ENCODE data around the gene RPS6KA4. TPM values are rescaled to one million over a fixed set of nuclear protein-coding genes. Genes with fewer than 3 reads are reported as not detected.

Gene RPS6KA4
- total RNA-seq, 5 donors from 2014 or later (not counting 1 experiment from before 2014, with no cell fraction given): 16.5 to 48.7 (median 43.7) TPM

- peaks cover 4% of the 10 kb centered on the region for H3K36me3 Mint-ChIP-seq
- Histone ChIP-seq H3K27ac (ENCODE audit: low read length) (no peak overlapping the region), H3K9me3 (no peaks in the 10 kb centered on the region), H3K4me3 (ENCODE audit: control insufficient read depth in 1 of 2, extremely low read depth in 1 of 2, low read length in 1 of 2) (no peak overlapping the region), H3K4me1 (ENCODE audit: control insufficient read depth in 1 of 2, extremely low read depth in 1 of 2, insufficient read depth in 2 of 2, low read length in 2 of 2) (peaks cover 14 to 47% of the 10 kb centered on the region in 2 experiments), H3K36me3 (ENCODE audit: control insufficient read depth in 2 of 2, extremely low read depth in 1 of 2, insufficient read depth in 1 of 2, low read length in 1 of 2) (peaks cover 6 to 38% of the 10 kb centered on the region in 2 donors), H3K27me3 (replicated peaks in 1 of 2; ENCODE audit: control insufficient read depth in 2 of 2, extremely low read depth in 1 of 2, insufficient read depth in 2 of 2, low read length in 1 of 2) (no peaks in the 10 kb centered on the region)
- no peaks in the 10 kb centered on the region for H3K27me3 Mint-ChIP-seq
- no peaks in the 10 kb centered on the region for H3K9me3 Mint-ChIP-seq
- 97% methylated on average over 15 of the region's 25 CpGs for whole genome bisulfite sequencing (ENCODE audit: insufficient coverage)
- peaks cover 24 to 35% (median 29%) of the 10 kb centered on the region in 3 donors for H3K4me1 Mint-ChIP-seq
- H3K4me3 Mint-ChIP-seq: peak overlapping the region in 2 of 3 donors; percentile 52 to 59
- ChIA-PET POLR2A (no interaction called here), CTCF (interaction anchor here (0.6 to 0.9 kb wide), 5 partner anchors 14 to 1935 kb away, joined by 3 to 13 read pairs (median 3); no protein-coding TSS in a partner anchor)
- peak overlapping the region; percentile 63 to 84 for H3K27ac Mint-ChIP-seq
- ATAC-seq (replicated peaks in 1 of 4) (no peak), DNase-seq (peak in 2 of 35 experiments; percentile 27 to 34)
Observed at GRCh38 chr11:64356498-64357411, 2.2 kb upstream of the RPS6KA4 start.

DNA sequence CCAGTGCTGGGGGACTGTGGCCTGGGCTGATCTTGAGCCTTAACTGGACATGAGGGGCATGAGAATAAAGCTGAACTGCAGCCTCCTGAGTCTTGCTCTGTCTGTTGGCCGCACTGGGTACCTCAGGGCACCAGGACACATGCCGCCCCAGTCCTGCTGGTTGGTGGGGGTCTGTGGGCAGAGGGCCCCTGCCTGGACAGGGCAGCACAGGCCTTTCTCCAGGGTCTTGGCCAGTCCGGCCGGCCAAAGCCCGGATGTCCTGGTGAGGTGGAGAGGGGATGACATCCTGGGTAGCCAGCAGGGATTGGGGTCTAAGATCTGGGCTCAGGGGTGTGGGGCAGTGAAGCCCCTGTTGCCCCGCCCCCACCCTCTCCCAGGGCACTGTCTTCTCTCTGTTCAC is 1.5 kb upstream of the RPS6KA4 start:
- Histone ChIP-seq H3K9me3 (no peaks in the 10 kb centered on the region), H3K27me3 (replicated peaks in 1 of 2; ENCODE audit: control insufficient read depth in 2 of 2, extremely low read depth in 1 of 2, insufficient read depth in 2 of 2, low read length in 1 of 2) (no peaks in the 10 kb centered on the region), H3K4me3 (ENCODE audit: control insufficient read depth in 1 of 2, extremely low read depth in 1 of 2, low read length in 1 of 2) (no peak overlapping the region), H3K36me3 (ENCODE audit: control insufficient read depth in 2 of 2, extremely low read depth in 1 of 2, insufficient read depth in 1 of 2, low read length in 1 of 2) (peaks cover 4 to 39% of the 10 kb centered on the region in 2 donors), H3K4me1 (ENCODE audit: control insufficient read depth in 1 of 2, extremely low read depth in 1 of 2, insufficient read depth in 2 of 2, low read length in 2 of 2) (peaks cover 14 to 47% of the 10 kb centered on the region in 2 experiments), H3K27ac (ENCODE audit: low read length) (no peak overlapping the region)
- Mint-ChIP-seq H3K9me3 (no peaks in the 10 kb centered on the region), H3K4me3 (peak overlapping the region in 2 of 3 donors; percentile 71 to 97), H3K27me3 (no peaks in the 10 kb centered on the region), H3K36me3 (peaks cover 8% of the 10 kb centered on the region), H3K27ac (peak overlapping the region; percentile 59 to 85), H3K4me1 (peaks cover 24 to 37% (median 31%) of the 10 kb centered on the region in 3 donors)
- DNase-seq: no peak
- WGBS (ENCODE audit: insufficient coverage): 100% methylated on average over 2 of the region's 6 CpGs
- CTCF ChIA-PET: no interaction called here
- ATAC-seq (replicated peaks in 1 of 4): no peak
- POLR2A ChIA-PET: no interaction called here

DNA sequence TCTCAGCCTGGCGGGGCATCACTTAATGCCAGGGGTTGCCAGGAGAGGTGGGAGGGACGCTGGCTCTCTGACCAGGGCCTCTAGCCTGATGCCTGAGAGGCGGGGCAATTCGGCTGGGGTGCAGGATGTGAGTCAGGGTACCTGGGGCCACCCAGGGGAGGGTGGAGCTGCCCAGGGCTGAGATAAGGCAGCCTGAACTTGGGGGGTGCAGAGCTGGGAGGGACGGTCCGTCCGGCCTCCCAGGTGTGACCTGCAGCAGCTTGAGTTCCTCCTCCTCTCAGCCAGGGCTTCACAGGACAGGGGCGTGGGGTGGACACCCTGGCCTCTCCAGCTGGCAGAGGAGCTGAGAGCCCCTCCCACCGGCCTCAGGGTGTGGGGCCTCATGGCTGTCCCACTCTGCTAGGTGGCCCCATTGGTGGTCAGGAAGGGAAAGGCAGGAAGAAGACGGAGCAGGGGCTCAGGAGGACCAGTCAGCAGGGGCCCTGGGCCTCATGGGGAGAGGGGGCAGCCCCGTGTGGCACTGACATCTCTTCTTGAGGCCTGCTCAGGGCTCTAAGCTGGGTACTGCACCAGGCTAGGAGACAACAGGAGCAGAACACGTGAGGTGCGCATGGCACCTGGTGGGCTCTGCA is 942 bp upstream of the RPS6KA4 start:
- no peaks in the 10 kb centered on the region for H3K27me3 ChIP-seq (replicated peaks in 1 of 2; ENCODE audit: control insufficient read depth in 2 of 2, extremely low read depth in 1 of 2, insufficient read depth in 2 of 2, low read length in 1 of 2)
- H3K4me1 ChIP-seq (ENCODE audit: control insufficient read depth in 1 of 2, extremely low read depth in 1 of 2, insufficient read depth in 2 of 2, low read length in 2 of 2): peaks cover 14 to 47% of the 10 kb centered on the region in 2 experiments
- no peaks in the 10 kb centered on the region for H3K9me3 ChIP-seq
- peak in 2 of 4 experiments; percentile 22 to 68 for ATAC-seq (replicated peaks in 1 of 4)
- POLR2A ChIA-PET: no interaction called here
- CTCF ChIA-PET: no interaction called here
- H3K36me3 Mint-ChIP-seq: peaks cover 12% of the 10 kb centered on the region
- H3K27ac Mint-ChIP-seq: peak overlapping the region; percentile 59 to 85
- H3K4me3 ChIP-seq (ENCODE audit: control insufficient read depth in 1 of 2, extremely low read depth in 1 of 2, low read length in 1 of 2): peak overlapping the region; percentile 54 to 80
- H3K27ac ChIP-seq (ENCODE audit: low read length): peak overlapping the region; percentile 60
- WGBS (ENCODE audit: insufficient coverage): 64% methylated on average over 9 of the region's 13 CpGs
- DNase-seq: peak in 6 of 35 experiments; percentile 18 to 66 (median 52)
- peaks cover 5 to 37% of the 10 kb centered on the region in 2 donors for H3K36me3 ChIP-seq (ENCODE audit: control insufficient read depth in 2 of 2, extremely low read depth in 1 of 2, insufficient read depth in 1 of 2, low read length in 1 of 2)
- H3K9me3 Mint-ChIP-seq: no peaks in the 10 kb centered on the region
- no peaks in the 10 kb centered on the region for H3K27me3 Mint-ChIP-seq
- peaks cover 24 to 37% (median 31%) of the 10 kb centered on the region in 3 donors for H3K4me1 Mint-ChIP-seq
- peak overlapping the region; percentile 71 to 97 (median 72) for H3K4me3 Mint-ChIP-seq

- H3K4me1 ChIP-seq (ENCODE audit: control insufficient read depth in 1 of 2, extremely low read depth in 1 of 2, insufficient read depth in 2 of 2, low read length in 2 of 2): peaks cover 14 to 47% of the 10 kb centered on the region in 2 experiments
- no peaks in the 10 kb centered on the region for H3K9me3 Mint-ChIP-seq
- H3K4me3 ChIP-seq (ENCODE audit: control insufficient read depth in 1 of 2, extremely low read depth in 1 of 2, low read length in 1 of 2): peak overlapping the region; percentile 54 to 80
- H3K9me3 ChIP-seq: no peaks in the 10 kb centered on the region
- H3K27me3 Mint-ChIP-seq: no peaks in the 10 kb centered on the region
- H3K27ac ChIP-seq (ENCODE audit: low read length): peak overlapping the region; percentile 60
- POLR2A ChIA-PET: no interaction called here
- no peak for DNase-seq
- H3K27ac Mint-ChIP-seq: no peak overlapping the region
- H3K36me3 ChIP-seq (ENCODE audit: control insufficient read depth in 2 of 2, extremely low read depth in 1 of 2, insufficient read depth in 1 of 2, low read length in 1 of 2): peaks cover 9 to 36% of the 10 kb centered on the region in 2 donors
- peak overlapping the region; percentile 71 to 97 (median 72) for H3K4me3 Mint-ChIP-seq
- WGBS (ENCODE audit: insufficient coverage): 40% methylated on average over 5 of the region's 7 CpGs
- H3K27me3 ChIP-seq (replicated peaks in 1 of 2; ENCODE audit: control insufficient read depth in 2 of 2, extremely low read depth in 1 of 2, insufficient read depth in 2 of 2, low read length in 1 of 2): no peaks in the 10 kb centered on the region
- CTCF ChIA-PET: no interaction called here
- H3K36me3 Mint-ChIP-seq: peaks cover 13% of the 10 kb centered on the region
- no peak for ATAC-seq (replicated peaks in 1 of 4)
- peaks cover 24 to 37% (median 31%) of the 10 kb centered on the region in 3 donors for H3K4me1 Mint-ChIP-seq
Observed at GRCh38 chr11:64358536-64358906, 441 bp upstream of the RPS6KA4 start.

GRCh38 chr11:64359712-64360445 is 917 bp downstream of the RPS6KA4 start:
- H3K27ac Mint-ChIP-seq: peak overlapping the region; percentile 83 to 87
- no peaks in the 10 kb centered on the region for H3K9me3 Mint-ChIP-seq
- H3K4me3 Mint-ChIP-seq: peak overlapping the region; percentile 90 to 97 (median 91)
- Histone ChIP-seq H3K4me3 (ENCODE audit: control insufficient read depth in 1 of 2, extremely low read depth in 1 of 2, low read length in 1 of 2) (peak overlapping the region; percentile 80 to 85), H3K9me3 (no peaks in the 10 kb centered on the region), H3K27me3 (replicated peaks in 1 of 2; ENCODE audit: control insufficient read depth in 2 of 2, extremely low read depth in 1 of 2, insufficient read depth in 2 of 2, low read length in 1 of 2) (no peaks in the 10 kb centered on the region), H3K27ac (ENCODE audit: low read length) (no peak overlapping the region), H3K36me3 (ENCODE audit: control insufficient read depth in 2 of 2, extremely low read depth in 1 of 2, insufficient read depth in 1 of 2, low read length in 1 of 2) (peaks cover 14 to 36% of the 10 kb centered on the region in 2 donors), H3K4me1 (ENCODE audit: control insufficient read depth in 1 of 2, extremely low read depth in 1 of 2, insufficient read depth in 2 of 2, low read length in 2 of 2) (peaks cover 14 to 41% of the 10 kb centered on the region in 2 experiments)
- peak; percentile 31 to 66 (median 45) for ATAC-seq (replicated peaks in 1 of 4)
- POLR2A ChIA-PET: no interaction called here
- CTCF ChIA-PET: interaction anchor here in 1 of 2 donors (0.6 kb wide), 1 partner anchor 89 kb away, joined by 3 read pairs; no protein-coding TSS in a partner anchor
- H3K36me3 Mint-ChIP-seq: peaks cover 18% of the 10 kb centered on the region
- H3K4me1 Mint-ChIP-seq: peaks cover 24 to 40% (median 31%) of the 10 kb centered on the region in 3 donors
- 9% methylated on average over 34 of the region's 38 CpGs for WGBS (ENCODE audit: insufficient coverage)
- no peaks in the 10 kb centered on the region for H3K27me3 Mint-ChIP-seq
- peak in 12 of 35 experiments; percentile 15 to 59 (median 26) for DNase-seq

Data from T-cell (primary cell).